ENCODE data around the gene CIAO2B. TPM values are rescaled to one million over a fixed set of nuclear protein-coding genes. Genes with fewer than 3 reads are reported as not detected.

The CIAO2B gene
- total RNA-seq, 4 donors from 2014 or later: 83.1 to 101 (median 95.5) TPM

GRCh38 chr16:66891797-66892196 lies 42.4 kb downstream of the CIAO2B start:
- 90% methylated on average over 6 of the region's 6 CpGs for WGBS
- Histone ChIP-seq H3K9me3 (no peaks in the 10 kb centered on the region), H3K4me1 (peaks cover 0 to 9% (median 4%) of the 10 kb centered on the region in 4 donors), H3K4me3 (no peak overlapping the region), H3K27me3 (no peaks in the 10 kb centered on the region), H3K27ac (replicated peaks in 1 of 4) (no peak overlapping the region), H3K36me3 (peaks cover 0 to 6% (median under 1%) of the 10 kb centered on the region in 4 donors)
- TF ChIP-seq POLR2A (IDR thresholded peaks at IDR 0.05; ENCODE audit: low read depth) (no peak), CTCF (IDR thresholded peaks at IDR 0.05) (no peak), POLR2AphosphoS5 (IDR thresholded peaks at IDR 0.05) (no peak), EP300 (IDR thresholded peaks at IDR 0.05) (no peak)
- intact Hi-C loops (cut with DNase I): no loop called here
- no peak for DNase-seq (ENCODE audit: extremely low spot score)

- 84% methylated on average over 4 of the region's 4 CpGs for WGBS
- no peaks in the 10 kb centered on the region for H3K9me3 ChIP-seq
- TF ChIP-seq EP300 (IDR thresholded peaks at IDR 0.05) (no peak), CTCF (IDR thresholded peaks at IDR 0.05) (no peak), POLR2AphosphoS5 (IDR thresholded peaks at IDR 0.05) (no peak), POLR2A (IDR thresholded peaks at IDR 0.05; ENCODE audit: low read depth) (no peak)
- no peak overlapping the region for H3K27ac ChIP-seq (replicated peaks in 1 of 4)
- intact Hi-C loops (cut with DNase I): no loop called here
- no peak for DNase-seq (ENCODE audit: extremely low spot score)
- peaks cover 0 to 9% (median 4%) of the 10 kb centered on the region in 4 donors for H3K4me1 ChIP-seq
- H3K36me3 ChIP-seq: peaks cover 0 to 10% (median 3%) of the 10 kb centered on the region in 4 donors
- no peak overlapping the region for H3K4me3 ChIP-seq
- no peaks in the 10 kb centered on the region for H3K27me3 ChIP-seq
Measured at GRCh38 chr16:66891360-66891759, 42.8 kb downstream of the CIAO2B start.

GRCh38 chr16:66890799-66891198 lies 43.4 kb downstream of the CIAO2B start:
- intact Hi-C loops (cut with DNase I): no loop called here
- Histone ChIP-seq H3K36me3 (peaks cover 0 to 16% (median 6%) of the 10 kb centered on the region in 4 donors), H3K9me3 (no peaks in the 10 kb centered on the region), H3K27me3 (no peaks in the 10 kb centered on the region), H3K4me3 (no peak overlapping the region), H3K4me1 (peaks cover 0 to 8% (median 3%) of the 10 kb centered on the region in 4 donors), H3K27ac (replicated peaks in 1 of 4) (no peak overlapping the region)
- no peak for DNase-seq (ENCODE audit: extremely low spot score)
- WGBS: 78% methylated on average over 2 of the region's 2 CpGs
- no peak for TF ChIP-seq EP300 (IDR thresholded peaks at IDR 0.05)
- TF ChIP-seq CTCF (IDR thresholded peaks at IDR 0.05): no peak
- no peak for TF ChIP-seq POLR2A (IDR thresholded peaks at IDR 0.05; ENCODE audit: low read depth)
- TF ChIP-seq POLR2AphosphoS5 (IDR thresholded peaks at IDR 0.05): no peak

GRCh38 chr16:66889622-66890021 lies 44.6 kb downstream of the CIAO2B start:
- 77% methylated on average over 4 of the region's 4 CpGs for WGBS
- H3K27me3 ChIP-seq: no peaks in the 10 kb centered on the region
- H3K4me3 ChIP-seq: no peak overlapping the region
- TF ChIP-seq POLR2AphosphoS5 (IDR thresholded peaks at IDR 0.05): no peak
- no peak for TF ChIP-seq POLR2A (IDR thresholded peaks at IDR 0.05; ENCODE audit: low read depth)
- TF ChIP-seq CTCF (IDR thresholded peaks at IDR 0.05): no peak
- TF ChIP-seq EP300 (IDR thresholded peaks at IDR 0.05): no peak
- DNase-seq (ENCODE audit: extremely low spot score): no peak
- no peaks in the 10 kb centered on the region for H3K9me3 ChIP-seq
- intact Hi-C loops (cut with DNase I): no loop called here
- no peaks in the 10 kb centered on the region for H3K4me1 ChIP-seq
- H3K27ac ChIP-seq (replicated peaks in 1 of 4): no peak overlapping the region
- peaks cover 9 to 27% (median 18%) of the 10 kb centered on the region in 4 donors for H3K36me3 ChIP-seq

All from esophagus muscularis mucosa (tissue), 4 donors.